GM20000 (cell line): ENCODE results near the gene MR1.

Experiments
- DNase-seq: peaks from one replicate; pipeline ENCODE4 v3.0.0; 2012; ENCODE audit warnings: low spot score
- TF ChIP-seq, protein P1 (sequence below): IDR thresholded peaks from 2 replicates; pipeline ENCODE4 v1.5.1; 2012; ENCODE audit warnings: mild to moderate bottlenecking, control low read depth; ENCODE audit errors: extremely low read depth, missing control alignments

MR1 gene

DNA sequence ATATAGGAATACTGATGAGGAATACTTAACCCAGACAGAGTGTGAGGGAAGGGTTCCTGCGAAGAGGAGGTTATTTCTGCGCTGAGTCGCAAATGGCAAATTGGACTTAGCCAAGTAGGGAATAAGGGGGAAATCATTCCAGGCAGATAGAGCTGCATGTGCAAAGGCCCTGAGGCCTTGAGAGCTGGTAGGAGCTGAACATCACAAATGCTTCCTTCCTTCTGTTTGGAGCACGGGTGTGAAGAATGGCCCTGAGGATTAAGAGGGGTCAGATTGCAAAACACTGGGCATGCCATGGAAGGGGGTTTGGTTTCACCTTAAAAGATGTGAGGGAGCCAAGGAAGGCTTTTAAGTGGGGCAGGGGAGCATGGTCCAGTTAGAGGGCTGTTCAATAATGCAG is 67.2 kb downstream of the MR1 start:
- TF ChIP-seq, protein P1, sequence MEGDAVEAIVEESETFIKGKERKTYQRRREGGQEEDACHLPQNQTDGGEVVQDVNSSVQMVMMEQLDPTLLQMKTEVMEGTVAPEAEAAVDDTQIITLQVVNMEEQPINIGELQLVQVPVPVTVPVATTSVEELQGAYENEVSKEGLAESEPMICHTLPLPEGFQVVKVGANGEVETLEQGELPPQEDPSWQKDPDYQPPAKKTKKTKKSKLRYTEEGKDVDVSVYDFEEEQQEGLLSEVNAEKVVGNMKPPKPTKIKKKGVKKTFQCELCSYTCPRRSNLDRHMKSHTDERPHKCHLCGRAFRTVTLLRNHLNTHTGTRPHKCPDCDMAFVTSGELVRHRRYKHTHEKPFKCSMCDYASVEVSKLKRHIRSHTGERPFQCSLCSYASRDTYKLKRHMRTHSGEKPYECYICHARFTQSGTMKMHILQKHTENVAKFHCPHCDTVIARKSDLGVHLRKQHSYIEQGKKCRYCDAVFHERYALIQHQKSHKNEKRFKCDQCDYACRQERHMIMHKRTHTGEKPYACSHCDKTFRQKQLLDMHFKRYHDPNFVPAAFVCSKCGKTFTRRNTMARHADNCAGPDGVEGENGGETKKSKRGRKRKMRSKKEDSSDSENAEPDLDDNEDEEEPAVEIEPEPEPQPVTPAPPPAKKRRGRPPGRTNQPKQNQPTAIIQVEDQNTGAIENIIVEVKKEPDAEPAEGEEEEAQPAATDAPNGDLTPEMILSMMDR, result no peak
- no peak for DNase-seq

GRCh38 chr1:181101581-181102226 is 67.9 kb downstream of the MR1 start:
- TF ChIP-seq, protein P1, result no peak
- DNase-seq, result no peak

DNA sequence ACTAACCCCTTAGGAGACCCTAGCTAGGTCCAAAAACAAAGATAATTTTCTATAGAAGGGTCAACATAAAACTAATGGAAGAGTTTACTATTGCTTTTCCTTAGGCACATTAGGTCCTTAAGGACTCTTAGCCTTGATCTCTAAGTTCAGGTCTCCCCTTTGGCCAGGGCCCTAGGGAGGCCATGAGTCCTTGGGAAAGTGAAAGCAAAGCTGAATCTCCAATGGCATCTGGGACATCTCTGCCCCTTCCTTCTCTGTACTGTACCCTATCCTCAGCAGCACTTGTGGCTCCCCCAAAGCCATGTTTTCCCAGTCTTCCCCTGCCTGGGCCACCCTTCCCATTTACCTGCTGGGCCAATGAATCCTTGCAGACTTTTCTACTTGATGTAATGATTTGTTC is 69.1 kb downstream of the MR1 start:
- DNase-seq, result no peak
- TF ChIP-seq, protein P1, result no peak

- DNase-seq, result no peak
- TF ChIP-seq, protein P1, result no peak
These were observed 69.6 kb downstream of the MR1 start for GRCh38 chr1:181103399-181103798.

DNA sequence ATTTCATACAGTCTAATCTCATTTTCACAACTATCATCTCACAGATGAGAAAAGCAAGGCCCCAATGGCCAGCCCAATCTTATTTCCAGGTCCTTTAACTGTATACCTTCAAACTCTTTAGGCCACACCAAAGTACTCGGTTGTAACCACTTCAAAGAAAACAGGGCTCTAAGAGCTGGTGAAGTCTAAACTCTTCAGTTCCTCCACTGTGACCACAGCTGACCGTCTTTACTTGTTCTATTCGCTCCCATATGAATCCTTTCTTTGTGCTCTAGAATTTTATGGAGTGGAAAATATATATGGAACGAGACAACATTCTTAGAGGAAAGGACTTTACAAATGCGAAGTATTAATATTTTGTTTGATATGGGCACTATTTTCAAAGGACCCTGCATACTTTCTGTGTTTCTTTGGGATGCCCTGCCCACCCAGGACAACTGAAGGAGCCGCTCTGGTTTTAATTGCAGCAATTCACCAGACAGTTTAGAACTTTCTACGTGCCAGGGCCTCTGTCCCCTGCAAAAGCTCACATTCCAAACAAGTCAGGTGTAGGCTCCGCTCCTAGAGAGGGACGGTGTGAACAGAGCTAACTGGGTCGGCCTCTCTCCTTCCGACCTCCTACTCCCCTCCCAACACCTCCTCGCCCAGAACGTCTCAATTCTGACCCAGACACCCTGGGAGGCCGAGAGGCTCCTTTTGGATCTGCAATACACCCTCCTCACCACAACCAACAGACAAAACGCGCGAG is 70.4 kb downstream of the MR1 start:
- DNase-seq, result peak; percentile 55
- TF ChIP-seq, protein P1, result no peak

DNA sequence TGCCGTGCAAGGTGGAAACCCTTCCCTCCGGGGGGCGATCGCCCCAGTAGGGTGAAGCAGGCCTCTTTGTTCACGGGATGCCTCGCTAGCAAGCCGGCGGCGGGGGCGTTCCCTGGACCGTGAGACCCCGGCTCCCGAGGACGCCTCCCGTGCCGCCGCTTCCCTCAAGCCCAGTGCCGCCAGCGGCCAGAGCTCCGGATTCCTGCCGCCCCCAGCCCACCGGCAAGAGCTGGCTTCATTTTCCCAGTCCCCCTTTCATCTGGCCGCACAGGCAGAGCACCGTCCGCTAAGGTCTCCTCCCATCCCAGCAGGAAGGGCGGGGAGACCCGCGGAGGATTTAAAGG is 71.0 kb downstream of the MR1 start:
- DNase-seq, result peak; percentile 44

More for the DNA sequence above, 71.0 kb downstream of the MR1 start:
- TF ChIP-seq, protein P1, result no peak
